HEK293T (cell line): Measurements from ENCODE around the gene JMJD6.

Experiments used
- BHLHE40 ChIP-seq: fragments of 450-650 bp; IDR thresholded peaks from 2 replicates; pipeline ENCODE4 v1.6.1; 2016; ENCODE audit warnings: mild to moderate bottlenecking, moderate library complexity, borderline replicate concordance
- CTBP1 ChIP-seq: fragments of 450-650 bp; IDR thresholded peaks from 2 replicates; pipeline ENCODE4 v1.6.1; 2016; ENCODE audit warnings: borderline replicate concordance
- FOXA1 ChIP-seq: fragments of 450-650 bp; IDR thresholded peaks from 2 replicates; pipeline ENCODE4 v1.6.1; 2016; ENCODE audit warnings: mild to moderate bottlenecking
- FOXK2 ChIP-seq: fragments of 450-650 bp; IDR thresholded peaks from 2 replicates; pipeline ENCODE4 v1.6.1; 2016; ENCODE audit warnings: mild to moderate bottlenecking
- FOXM1 ChIP-seq: fragments of 450-650 bp; IDR thresholded peaks from 2 replicates; pipeline ENCODE4 v1.6.1; 2017; ENCODE audit warnings: mild to moderate bottlenecking, borderline replicate concordance
- HDGF ChIP-seq: fragments of 450-650 bp; IDR thresholded peaks from 2 replicates; pipeline ENCODE4 v1.6.1; 2017; ENCODE audit warnings: antibody characterized with exemption, borderline replicate concordance
- L3MBTL2 ChIP-seq: fragments of 450-650 bp; conservative IDR thresholded peaks from 2 replicates; pipeline ENCODE4 v1.6.1; 2016; ENCODE audit warnings: mild to moderate bottlenecking
- SP1 ChIP-seq: fragments of 450-650 bp; IDR thresholded peaks from 2 replicates; pipeline ENCODE4 v1.6.1; 2017
- SUZ12 ChIP-seq: fragments of 450-650 bp; IDR thresholded peaks from 2 replicates; pipeline ENCODE4 v1.6.1; 2016; ENCODE audit warnings: mild to moderate bottlenecking
- TARDBP ChIP-seq: fragments of 450-650 bp; IDR thresholded peaks from 2 replicates; pipeline ENCODE4 v1.6.1; 2016
- ZNF384 ChIP-seq: fragments of 450-650 bp; IDR thresholded peaks from 2 replicates; pipeline ENCODE4 v1.6.1; 2016

DNA sequence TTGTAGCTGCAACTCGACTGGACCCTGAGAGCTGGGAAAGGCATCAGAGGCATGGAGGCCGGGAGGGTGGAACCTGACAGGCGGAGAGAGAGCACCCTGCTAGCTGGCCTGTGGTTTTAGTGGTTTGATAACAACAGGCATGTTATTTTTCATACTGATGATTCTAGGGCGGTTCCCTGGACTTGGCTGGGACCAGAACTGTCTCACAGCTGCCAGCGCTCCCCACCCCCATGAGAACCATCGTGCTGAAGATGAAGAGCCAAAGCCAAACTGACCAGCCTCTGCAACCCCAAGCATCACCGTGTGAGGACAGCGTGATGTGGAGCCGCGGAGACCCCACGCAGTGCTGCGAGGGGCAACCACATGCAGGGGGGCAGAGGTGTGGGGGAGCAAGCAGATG lies 44.1 kb downstream of the JMJD6 start:
- TF ChIP-seq TARDBP (no peak), BHLHE40 (no peak), CTBP1 (no peak), FOXK2 (no peak), FOXA1 (no peak), FOXM1 (no peak), SUZ12 (no peak), HDGF (no peak), SP1 (no peak), ZNF384 (no peak), L3MBTL2 (no peak)
